WTC11 (cell line): Measurements from ENCODE around the gene PRDM15. TPM values are rescaled to one million over a fixed set of nuclear protein-coding genes. Genes with fewer than 3 reads are reported as not detected.

Experiments used
- ATAC-seq: fragments of 200-7000 bp; cut with Tn5 transposase; 2 replicates; pipeline ENCODE4 v1.10.0; 2021; ENCODE audit warnings: mild to moderate bottlenecking, moderate library complexity
- CTCF ChIA-PET: fragments of 300-600 bp; sonication (Branson Sonifier 250); formaldehyde crosslinking; loops from one replicate; lab custom pipeline; 2021; ENCODE audit warnings: antibody characterized with exemption; lab: Charles Lee
- POLR2A ChIA-PET: fragments of 350-600 bp; sonication (Branson Sonifier 250); formaldehyde crosslinking; loops from one replicate; lab custom pipeline; 2021; ENCODE audit warnings: antibody characterized with exemption; lab: Charles Lee
- DNase-seq: peaks from one replicate; pipeline ENCODE4 v3.0.0; 2021; ENCODE audit warnings: low spot score
- H3K27ac Mint-ChIP-seq: 2 replicates; pipeline ENCODE4 v1.8.0; 2021; ENCODE audit warnings: mixed read lengths
- H3K27me3 Mint-ChIP-seq: 2 replicates; pipeline ENCODE4 v1.8.0; 2021; ENCODE audit warnings: low read depth, mild to moderate bottlenecking, moderate library complexity, mixed read lengths
- H3K36me3 Mint-ChIP-seq: 2 replicates; pipeline ENCODE4 v1.8.0; 2021; ENCODE audit warnings: mixed read lengths
- H3K4me1 Mint-ChIP-seq: 2 replicates; pipeline ENCODE4 v1.8.0; 2022; ENCODE audit warnings: mixed read lengths
- H3K4me3 Mint-ChIP-seq: 2 replicates; pipeline ENCODE4 v1.8.0; 2021; ENCODE audit warnings: mild to moderate bottlenecking, moderate library complexity, mixed read lengths
- H3K9me3 Mint-ChIP-seq: 2 replicates; pipeline ENCODE4 v1.8.0; 2021; ENCODE audit warnings: mixed read lengths
- CDX4 ChIP-seq: fragments of 250-450 bp; sonication (Bioruptor Pico); IDR thresholded peaks from 2 replicates; pipeline ENCODE4 v1.9.0; 2021; ENCODE audit warnings: moderate library complexity, mild to moderate bottlenecking, inconsistent platforms, borderline replicate concordance
- CREM ChIP-seq: sonication (generic); formaldehyde crosslinking; IDR thresholded peaks from 2 replicates; pipeline ENCODE4 v1.8.1; 2022; ENCODE audit warnings: mild to moderate bottlenecking, missing genetic modification reagents, moderate library complexity
- E2F1 ChIP-seq: sonication (generic); formaldehyde crosslinking; IDR thresholded peaks from 2 replicates; pipeline ENCODE4 v1.8.0; 2022; ENCODE audit warnings: mild to moderate bottlenecking, missing genetic modification reagents
- FOXP4 ChIP-seq: sonication (generic); formaldehyde crosslinking; IDR thresholded peaks from 2 replicates; pipeline ENCODE4 v1.8.0; 2022; ENCODE audit warnings: mild to moderate bottlenecking, missing genetic modification reagents
- HMGXB4 ChIP-seq: sonication (generic); formaldehyde crosslinking; IDR thresholded peaks from 2 replicates; pipeline ENCODE4 v1.8.1; 2023; ENCODE audit warnings: mild to moderate bottlenecking, moderate library complexity, missing genetic modification reagents
- IRF1 ChIP-seq: sonication (generic); formaldehyde crosslinking; IDR thresholded peaks from 2 replicates; pipeline ENCODE4 v1.8.0; 2023; ENCODE audit warnings: missing genetic modification reagents
- MLX ChIP-seq: sonication (generic); formaldehyde crosslinking; IDR thresholded peaks from 2 replicates; pipeline ENCODE4 v1.8.1; 2023; ENCODE audit warnings: mild to moderate bottlenecking, missing genetic modification reagents, moderate library complexity
- RELA ChIP-seq: sonication (generic); formaldehyde crosslinking; IDR thresholded peaks from 2 replicates; pipeline ENCODE4 v1.8.1; 2022; ENCODE audit warnings: missing genetic modification reagents, mild to moderate bottlenecking, borderline replicate concordance
- SP1 ChIP-seq: sonication (generic); formaldehyde crosslinking; conservative IDR thresholded peaks from 2 replicates; pipeline ENCODE4 v1.8.1; 2022; ENCODE audit warnings: missing genetic modification reagents
- USF1 ChIP-seq: sonication (generic); formaldehyde crosslinking; IDR thresholded peaks from 2 replicates; pipeline ENCODE4 v1.8.0; 2022; ENCODE audit warnings: mild to moderate bottlenecking, missing genetic modification reagents
- USF2 ChIP-seq: sonication (generic); formaldehyde crosslinking; IDR thresholded peaks from 2 replicates; pipeline ENCODE4 v1.8.1; 2023; ENCODE audit warnings: mild to moderate bottlenecking, missing genetic modification reagents, moderate library complexity
- ZNF121 ChIP-seq: sonication (generic); formaldehyde crosslinking; IDR thresholded peaks from 2 replicates; pipeline ENCODE4 v1.8.0; 2023; ENCODE audit warnings: missing genetic modification reagents
- ZNF317 ChIP-seq: sonication (generic); formaldehyde crosslinking; IDR thresholded peaks from 2 replicates; pipeline ENCODE4 v1.8.1; 2023; ENCODE audit warnings: low read depth, mild to moderate bottlenecking, moderate library complexity, missing genetic modification reagents, borderline replicate concordance
- total RNA-seq: library from RNA; stranded (reverse); gene quantifications from 3 replicates; pipeline ENCODE4 v1.2.3, GENCODE V29; 2021

Gene PRDM15
- total RNA-seq, 1 experiment from 2014 or later = 12.9 TPM

- Mint-ChIP-seq H3K9me3 (no peaks in the 10 kb centered on the region), H3K27me3 (no peaks in the 10 kb centered on the region; the same call in 1 of the 2 replicates), H3K36me3 (no peaks in the 10 kb centered on the region), H3K4me3 (peak overlapping the region; percentile 77), H3K27ac (no peak overlapping the region), H3K4me1 (peaks cover 16% of the 10 kb centered on the region)
- no peak for ATAC-seq
- DNase-seq = no peak
- TF ChIP-seq FOXP4 (no peak), E2F1 (CRISPR knock-in tag) (no peak), USF2 (CRISPR knock-in tag) (no peak), ZNF121 (CRISPR knock-in tag) (peak; percentile 97), IRF1 (CRISPR knock-in tag) (no peak), MLX (CRISPR knock-in tag) (no peak)
- CTCF ChIA-PET = interaction anchor here (0.9 to 1.0 kb wide), 2 partner anchors 97 to 231 kb away, joined by 3 to 4 read pairs; no protein-coding TSS in a partner anchor
- POLR2A ChIA-PET = no interaction called here
Observed at GRCh38 chr21:41876928-41877652, 2.1 kb downstream of the PRDM15 start.

- no peak for ATAC-seq
- CTCF ChIA-PET = no interaction called here
- no peak overlapping the region for H3K27ac Mint-ChIP-seq
- no peak for TF ChIP-seq IRF1 (CRISPR knock-in tag)
- no peak for TF ChIP-seq USF1 (CRISPR knock-in tag)
- no peak for TF ChIP-seq ZNF317
- no peak for TF ChIP-seq CREM (CRISPR knock-in tag)
- no peak for TF ChIP-seq RELA (CRISPR knock-in tag)
- TF ChIP-seq CDX4 (CRISPR knock-in tag) = no peak
- TF ChIP-seq HMGXB4 (CRISPR knock-in tag) = no peak
- no peak for TF ChIP-seq MLX (CRISPR knock-in tag)
- TF ChIP-seq SP1 (CRISPR knock-in tag) = no peak
- TF ChIP-seq, all 79 proteins: peak for 0
- no peaks in the 10 kb centered on the region; the same call in 1 of the 2 replicates for H3K27me3 Mint-ChIP-seq
- H3K9me3 Mint-ChIP-seq = no peaks in the 10 kb centered on the region
- H3K36me3 Mint-ChIP-seq = no peaks in the 10 kb centered on the region
- H3K4me3 Mint-ChIP-seq = no peak overlapping the region
- POLR2A ChIA-PET = no interaction called here
- no peak for DNase-seq
- H3K4me1 Mint-ChIP-seq = peaks cover 16% of the 10 kb centered on the region
Observed at GRCh38 chr21:41876396-41876795, 2.7 kb downstream of the PRDM15 start.
